NB4 (cell line): ENCODE measurements around the gene BLVRB.
A peak's percentile ranks its signal among the peaks of the same experiment; 100 is the strongest.

ENCODE experiments used
- DNase-seq: peaks from one replicate; pipeline ENCODE4 v3.0.0; 2010; ENCODE audit warnings: low read depth
- H3K4me3 ChIP-seq: one replicate; pipeline ENCODE4 v1.5.1; 2011; ENCODE audit warnings: mild to moderate bottlenecking, low read depth, low read length, moderate library complexity
- MAX ChIP-seq: IDR thresholded peaks from 2 replicates; pipeline ENCODE4 v1.6.1; 2011; ENCODE audit warnings: low read depth, low read length
- MYC ChIP-seq: IDR thresholded peaks from 2 replicates; pipeline ENCODE4 v1.6.1; 2011; ENCODE audit warnings: low read depth, low read length
- POLR2A ChIP-seq: IDR thresholded peaks from 2 replicates; pipeline ENCODE4 v1.6.1; 2011; ENCODE audit warnings: mild to moderate bottlenecking; ENCODE audit not compliant: insufficient read length; ENCODE audit errors: extremely low read depth
- TF ChIP-seq, protein P1 (sequence below): IDR thresholded peaks from one replicate; pipeline ENCODE4 v1.5.1; 2012; ENCODE audit warnings: low read depth, low read length

Gene BLVRB

DNA sequence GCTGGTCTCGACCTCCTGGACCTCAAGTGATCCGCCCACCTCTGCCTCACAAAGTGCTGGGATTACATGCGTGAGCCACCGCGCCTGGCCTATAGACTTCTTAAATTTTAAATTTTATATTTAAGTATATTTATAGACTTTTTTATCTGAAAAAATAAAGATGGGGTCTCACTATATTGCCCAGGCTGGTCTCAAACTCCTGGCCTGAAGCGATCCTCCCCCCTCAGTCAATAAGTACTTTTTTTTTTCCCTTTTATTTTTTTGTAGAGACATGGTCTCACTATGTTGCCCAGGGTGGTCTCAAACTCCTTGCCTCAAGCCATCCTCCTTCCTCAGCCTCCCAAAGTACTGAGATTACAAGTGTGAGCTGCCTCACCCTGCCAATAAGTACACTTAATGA is 41.6 kb downstream of the BLVRB start:
- no peak for DNase-seq
- H3K4me3 ChIP-seq = no peak overlapping the region
- no peak for TF ChIP-seq MYC
- no peak for TF ChIP-seq POLR2A
- no peak for TF ChIP-seq MAX
- TF ChIP-seq, protein P1, sequence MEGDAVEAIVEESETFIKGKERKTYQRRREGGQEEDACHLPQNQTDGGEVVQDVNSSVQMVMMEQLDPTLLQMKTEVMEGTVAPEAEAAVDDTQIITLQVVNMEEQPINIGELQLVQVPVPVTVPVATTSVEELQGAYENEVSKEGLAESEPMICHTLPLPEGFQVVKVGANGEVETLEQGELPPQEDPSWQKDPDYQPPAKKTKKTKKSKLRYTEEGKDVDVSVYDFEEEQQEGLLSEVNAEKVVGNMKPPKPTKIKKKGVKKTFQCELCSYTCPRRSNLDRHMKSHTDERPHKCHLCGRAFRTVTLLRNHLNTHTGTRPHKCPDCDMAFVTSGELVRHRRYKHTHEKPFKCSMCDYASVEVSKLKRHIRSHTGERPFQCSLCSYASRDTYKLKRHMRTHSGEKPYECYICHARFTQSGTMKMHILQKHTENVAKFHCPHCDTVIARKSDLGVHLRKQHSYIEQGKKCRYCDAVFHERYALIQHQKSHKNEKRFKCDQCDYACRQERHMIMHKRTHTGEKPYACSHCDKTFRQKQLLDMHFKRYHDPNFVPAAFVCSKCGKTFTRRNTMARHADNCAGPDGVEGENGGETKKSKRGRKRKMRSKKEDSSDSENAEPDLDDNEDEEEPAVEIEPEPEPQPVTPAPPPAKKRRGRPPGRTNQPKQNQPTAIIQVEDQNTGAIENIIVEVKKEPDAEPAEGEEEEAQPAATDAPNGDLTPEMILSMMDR = no peak

GRCh38 chr19:40422748-40423566 is 42.6 kb downstream of the BLVRB start:
- TF ChIP-seq, protein P1 = no peak
- TF ChIP-seq POLR2A (no peak), MYC (no peak), MAX (no peak)
- no peak for DNase-seq
- H3K4me3 ChIP-seq = no peak overlapping the region

DNA sequence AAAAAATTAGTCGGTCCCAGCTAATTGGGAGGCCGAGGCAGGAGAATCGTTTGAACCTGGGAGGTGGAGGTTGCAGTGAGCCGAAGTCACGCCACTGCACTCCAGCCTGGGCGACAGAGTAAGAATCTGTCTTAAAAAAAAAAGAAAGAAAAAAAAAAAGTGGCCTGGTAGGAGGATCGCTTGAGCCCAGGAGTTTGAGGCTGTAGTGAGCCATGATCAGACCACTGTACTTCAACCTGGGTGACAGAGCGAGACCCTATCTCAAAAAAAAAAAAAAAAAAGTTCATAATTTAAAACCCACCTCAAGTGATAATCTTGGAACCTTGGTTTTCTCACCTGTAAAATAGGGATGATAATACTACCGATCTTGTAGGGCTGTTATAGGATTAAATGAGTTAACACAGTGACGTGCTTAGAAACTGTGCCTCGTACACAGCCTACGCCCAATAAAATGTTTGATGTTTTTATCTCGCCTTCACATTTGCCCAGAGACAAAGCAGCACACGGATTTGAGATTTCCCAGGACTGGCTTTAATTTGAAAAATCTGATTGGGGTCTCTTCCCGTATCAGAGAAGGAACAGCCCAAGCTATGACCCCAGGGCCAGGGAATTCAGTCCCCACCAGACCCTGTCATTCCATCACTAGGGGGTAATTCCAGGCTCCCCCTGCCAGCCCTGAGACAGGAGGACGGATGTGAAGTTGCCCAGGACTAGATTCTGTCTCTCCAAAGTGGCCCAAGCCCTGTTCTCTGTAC is 43.4 kb downstream of the BLVRB start:
- TF ChIP-seq, protein P1 = no peak
- no peak for TF ChIP-seq MYC
- TF ChIP-seq MAX = no peak
- TF ChIP-seq POLR2A = no peak
- no peak for DNase-seq
- H3K4me3 ChIP-seq = no peak overlapping the region

DNA sequence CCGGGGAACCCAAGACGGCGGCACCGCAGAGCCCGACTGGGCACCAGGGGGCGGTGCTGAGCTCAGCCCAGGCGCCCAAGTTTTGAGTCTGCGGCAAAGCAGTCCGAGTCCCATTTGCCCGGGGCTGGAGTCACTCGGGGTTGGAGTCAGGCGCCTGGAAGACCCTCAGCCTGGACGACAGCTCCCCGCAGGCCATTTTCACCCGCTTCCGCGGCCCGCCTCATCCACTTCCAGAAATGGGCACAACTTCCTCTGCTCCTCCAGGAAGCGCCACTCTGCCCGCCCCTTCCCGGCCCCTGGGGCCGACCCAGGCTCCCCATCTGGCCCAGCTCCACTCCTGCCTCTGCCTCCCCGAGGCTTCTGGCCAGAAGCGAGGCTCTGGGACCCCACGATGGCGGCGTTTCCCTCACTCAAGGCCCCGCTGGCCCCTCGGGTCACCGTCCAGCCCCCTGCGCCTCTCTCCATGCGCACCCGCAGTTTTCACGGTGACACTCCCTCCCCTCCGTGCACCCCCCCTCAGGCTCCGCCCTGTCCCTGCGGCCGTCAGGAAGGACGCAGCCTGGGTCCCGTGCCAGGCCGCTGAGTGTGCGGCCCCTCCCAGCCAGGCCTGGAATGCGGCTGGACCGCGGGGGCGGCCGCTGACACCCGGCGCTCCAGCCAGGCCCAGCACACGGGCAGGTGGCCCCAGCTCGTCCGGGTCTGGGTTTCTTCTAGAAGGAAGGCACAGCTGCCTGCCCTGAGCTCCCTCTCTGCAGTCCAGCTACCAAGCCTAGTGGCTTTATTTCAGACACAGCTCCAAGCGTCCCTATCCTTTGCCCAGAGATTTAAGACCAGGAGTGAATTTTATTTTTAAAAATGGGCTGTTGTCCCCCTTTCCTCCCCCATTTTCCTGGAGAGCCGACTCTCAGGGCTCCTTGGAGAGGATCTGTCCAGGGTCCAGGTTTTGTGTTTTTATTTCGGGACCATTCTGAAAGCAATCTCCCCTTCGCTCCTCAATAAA is 44.5 kb downstream of the BLVRB start:
- DNase-seq = peak; percentile 77
- peak overlapping the region; percentile 49 for H3K4me3 ChIP-seq
- TF ChIP-seq POLR2A (peak; percentile 46), MAX (0 out of 2 replicates have a peak, but pooled peaks have one; percentile 5), MYC (no peak)
- TF ChIP-seq, protein P1 = peak; percentile 68

- DNase-seq = no peak
- TF ChIP-seq, protein P1 = no peak
- no peak for TF ChIP-seq MAX
- no peak for TF ChIP-seq POLR2A
- no peak for TF ChIP-seq MYC
- peak overlapping the region; percentile 49 for H3K4me3 ChIP-seq
Measured at GRCh38 chr19:40420451-40420765, 45.1 kb downstream of the BLVRB start.
